ENCODE results near the gene CFAP46. TPM values are rescaled to one million over a fixed set of nuclear protein-coding genes. Genes with fewer than 3 reads are reported as not detected.

Gene CFAP46
- total RNA-seq, 1 donor, result under 0.01 TPM

GRCh38 chr10:132875435-132875834 is 66.9 kb downstream of the CFAP46 start:
- TF ChIP-seq CTCF (IDR thresholded peaks at IDR 0.05; ENCODE audit: extremely low read depth, low read depth, low read length), result no peak
- no peaks in the 10 kb centered on the region for H3K79me2 ChIP-seq (ENCODE audit: insufficient read depth, low read length)
- no peaks in the 10 kb centered on the region for H3K36me3 ChIP-seq (ENCODE audit: insufficient read depth, low read length)
- no peaks in the 10 kb centered on the region for H3K9me3 ChIP-seq (ENCODE audit: low read depth, low read length)
- no peak overlapping the region for H3K27ac ChIP-seq (ENCODE audit: low read depth, low read length)
- peak; percentile 59 for DNase-seq (ENCODE audit: insufficient read length, low spot score, missing footprints)
- peaks cover 27% of the 10 kb centered on the region for H3K27me3 ChIP-seq (ENCODE audit: insufficient read depth, low read length)
- H3K4me3 ChIP-seq (ENCODE audit: insufficient read depth, low read length), result no peak overlapping the region
- H3K4me1 ChIP-seq (ENCODE audit: insufficient read depth, low read length), result no peaks in the 10 kb centered on the region
- H4K20me1 ChIP-seq (ENCODE audit: insufficient read depth, low read length), result no peaks in the 10 kb centered on the region
- H2AFZ ChIP-seq (ENCODE audit: low read length), result no peak overlapping the region
- no peak overlapping the region for H3K4me2 ChIP-seq (ENCODE audit: insufficient read depth, low read length)

- Histone ChIP-seq H3K27ac (ENCODE audit: low read depth, low read length) (no peak overlapping the region), H3K9me3 (ENCODE audit: low read depth, low read length) (no peaks in the 10 kb centered on the region), H3K79me2 (ENCODE audit: insufficient read depth, low read length) (no peaks in the 10 kb centered on the region), H3K4me3 (ENCODE audit: insufficient read depth, low read length) (no peak overlapping the region), H3K27me3 (ENCODE audit: insufficient read depth, low read length) (peaks cover 18% of the 10 kb centered on the region), H2AFZ (ENCODE audit: low read length) (no peak overlapping the region), H3K4me2 (ENCODE audit: insufficient read depth, low read length) (no peak overlapping the region), H3K4me1 (ENCODE audit: insufficient read depth, low read length) (no peaks in the 10 kb centered on the region), H3K36me3 (ENCODE audit: insufficient read depth, low read length) (no peaks in the 10 kb centered on the region), H4K20me1 (ENCODE audit: insufficient read depth, low read length) (no peaks in the 10 kb centered on the region)
- DNase-seq (ENCODE audit: insufficient read length, low spot score, missing footprints), result no peak
- TF ChIP-seq CTCF (IDR thresholded peaks at IDR 0.05; ENCODE audit: extremely low read depth, low read depth, low read length), result no peak
Measured at GRCh38 chr10:132873395-132873794, 69.0 kb downstream of the CFAP46 start.

GRCh38 chr10:132872658-132873057 is 69.7 kb downstream of the CFAP46 start:
- H3K4me1 ChIP-seq (ENCODE audit: insufficient read depth, low read length), result no peaks in the 10 kb centered on the region
- no peaks in the 10 kb centered on the region for H3K79me2 ChIP-seq (ENCODE audit: insufficient read depth, low read length)
- no peak overlapping the region for H3K27ac ChIP-seq (ENCODE audit: low read depth, low read length)
- peak; percentile 44 for DNase-seq (ENCODE audit: insufficient read length, low spot score, missing footprints)
- no peak overlapping the region for H3K4me2 ChIP-seq (ENCODE audit: insufficient read depth, low read length)
- no peaks in the 10 kb centered on the region for H3K36me3 ChIP-seq (ENCODE audit: insufficient read depth, low read length)
- no peak for TF ChIP-seq CTCF (IDR thresholded peaks at IDR 0.05; ENCODE audit: extremely low read depth, low read depth, low read length)
- peaks cover 18% of the 10 kb centered on the region for H3K27me3 ChIP-seq (ENCODE audit: insufficient read depth, low read length)
- no peak overlapping the region for H2AFZ ChIP-seq (ENCODE audit: low read length)
- H4K20me1 ChIP-seq (ENCODE audit: insufficient read depth, low read length), result no peaks in the 10 kb centered on the region
- H3K4me3 ChIP-seq (ENCODE audit: insufficient read depth, low read length), result no peak overlapping the region
- H3K9me3 ChIP-seq (ENCODE audit: low read depth, low read length), result no peaks in the 10 kb centered on the region

- Histone ChIP-seq H3K4me3 (ENCODE audit: insufficient read depth, low read length) (no peak overlapping the region), H2AFZ (ENCODE audit: low read length) (no peak overlapping the region), H3K4me2 (ENCODE audit: insufficient read depth, low read length) (no peak overlapping the region), H3K27me3 (ENCODE audit: insufficient read depth, low read length) (peaks cover 9% of the 10 kb centered on the region), H3K79me2 (ENCODE audit: insufficient read depth, low read length) (no peaks in the 10 kb centered on the region), H3K9me3 (ENCODE audit: low read depth, low read length) (no peaks in the 10 kb centered on the region), H3K4me1 (ENCODE audit: insufficient read depth, low read length) (no peaks in the 10 kb centered on the region), H3K27ac (ENCODE audit: low read depth, low read length) (no peak overlapping the region), H4K20me1 (ENCODE audit: insufficient read depth, low read length) (no peaks in the 10 kb centered on the region), H3K36me3 (ENCODE audit: insufficient read depth, low read length) (no peaks in the 10 kb centered on the region)
- no peak for TF ChIP-seq CTCF (IDR thresholded peaks at IDR 0.05; ENCODE audit: extremely low read depth, low read depth, low read length)
- DNase-seq (ENCODE audit: insufficient read length, low spot score, missing footprints), result peak; percentile 65
Measured at GRCh38 chr10:132870426-132870825, 71.9 kb downstream of the CFAP46 start.
